Upper lobe of left lung (tissue), 6 donors: ENCODE data around the gene RAB37. TPM values are rescaled to one million over a fixed set of nuclear protein-coding genes. Genes with fewer than 3 reads are reported as not detected.

ENCODE experiments used
- ATAC-seq, 2 donors: fragments of 200-7000 bp; cut with Tn5 transposase; one replicate each; pipeline ENCODE4 v1.9.1; 2022; ENCODE audit warnings: mild to moderate bottlenecking in 2 of 2, moderate library complexity in 2 of 2; ENCODE audit not compliant: low FRiP score in 2 of 2
- DNase-seq, 2 donors: peaks; one replicate each; pipeline ENCODE4 v3.0.0-alpha.2; 2019 to 2020
- H3K27ac ChIP-seq, 4 donors: fragments of 200-600 bp; sonication (generic); one replicate each; pipeline ENCODE4 v1.5.1; 2016 to 2019
- H3K27me3 ChIP-seq, 4 donors: fragments of 200-600 bp; sonication (generic); one replicate each; pipeline ENCODE4 v1.5.1; 2017 to 2019
- H3K36me3 ChIP-seq, 4 donors: fragments of 200-600 bp; sonication (generic); one replicate each; pipeline ENCODE4 v1.5.1; 2016 to 2019
- H3K4me1 ChIP-seq, 4 donors: fragments of 200-600 bp; sonication (generic); one replicate each; pipeline ENCODE4 v1.5.1; 2018 to 2019
- H3K4me3 ChIP-seq, 4 donors: fragments of 200-600 bp; sonication (generic); one replicate each; pipeline ENCODE4 v1.5.1; 2017 to 2019; ENCODE audit warnings: mild to moderate bottlenecking in 2 of 4, moderate library complexity in 1 of 4
- H3K9me3 ChIP-seq, 4 donors: fragments of 200-600 bp; sonication (generic); one replicate each; pipeline ENCODE4 v1.5.1; 2018 to 2019
- CTCF ChIP-seq, 6 experiments: fragments of 450-650 bp in 4 of 6; fragments of 200-600 bp in 2 of 6; sonication (generic) in 2 of 6; IDR thresholded peaks; one replicate each; pipeline ENCODE4 v1.5.1; 2016 to 2019; ENCODE audit warnings: antibody characterized with exemption in 6 of 6
- EP300 ChIP-seq, 4 donors: sonication (generic); formaldehyde crosslinking; IDR thresholded peaks; one replicate each; pipeline ENCODE4 v1.5.1; 2017; ENCODE audit warnings: antibody characterized with exemption in 4 of 4, control low read depth in 2 of 4
- POLR2A ChIP-seq, 4 donors: fragments of 450-650 bp; IDR thresholded peaks; one replicate each; pipeline ENCODE4 v1.5.1; 2016 to 2017; ENCODE audit warnings: antibody characterized with exemption in 4 of 4, mild to moderate bottlenecking in 2 of 4
- POLR2AphosphoS5 ChIP-seq, 2 donors: sonication (generic); formaldehyde crosslinking; IDR thresholded peaks; one replicate each; pipeline ENCODE4 v1.5.1; 2017; ENCODE audit warnings: antibody characterized with exemption in 2 of 2
- WGBS, 2 donors: methylation state at CpG; one replicate each; pipeline ENCODE4 v1.1.5; 2017 to 2018; 5-methylcytosine and 5-hydroxymethylcytosine counted together
- total RNA-seq, 6 donors: library from RNA; depleted of rRNA in 4 of 6; stranded (reverse); fragments of >200 nt in 4 of 6; gene quantifications; one replicate each; pipeline versions ENCODE4 v1.1.0 to v1.2.1, GENCODE V29; 2016 to 2021
- donor health status: DM: no; HTN: no; CAD: no; lungs with moderate emphysema.
- donor health status: DM: no; HTN: yes; CAD: no; lungs with severe emphysema.

Gene RAB37
- total RNA-seq, 6 donors from 2014 or later, result 1.1 to 7.1 (median 3.7) TPM

- Histone ChIP-seq H3K27ac (no peak overlapping the region), H3K9me3 (no peaks in the 10 kb centered on the region), H3K4me3 (no peak overlapping the region), H3K4me1 (peaks cover 0 to 19% (median 0%) of the 10 kb centered on the region in 4 donors), H3K27me3 (no peaks in the 10 kb centered on the region), H3K36me3 (no peaks in the 10 kb centered on the region)
- no peak for TF ChIP-seq EP300 (IDR thresholded peaks at IDR 0.05)
- no peak for TF ChIP-seq POLR2A (IDR thresholded peaks at IDR 0.05)
- no peak for TF ChIP-seq CTCF (IDR thresholded peaks at IDR 0.05)
- no peak for TF ChIP-seq POLR2AphosphoS5 (IDR thresholded peaks at IDR 0.05)
- 58 to 67% methylated on average over 2 of the region's 2 CpGs for WGBS, 2 donors
- no peak for DNase-seq
- no peak for ATAC-seq
Measured at GRCh38 chr17:74703311-74703710, 33.7 kb upstream of the RAB37 start.

DNA sequence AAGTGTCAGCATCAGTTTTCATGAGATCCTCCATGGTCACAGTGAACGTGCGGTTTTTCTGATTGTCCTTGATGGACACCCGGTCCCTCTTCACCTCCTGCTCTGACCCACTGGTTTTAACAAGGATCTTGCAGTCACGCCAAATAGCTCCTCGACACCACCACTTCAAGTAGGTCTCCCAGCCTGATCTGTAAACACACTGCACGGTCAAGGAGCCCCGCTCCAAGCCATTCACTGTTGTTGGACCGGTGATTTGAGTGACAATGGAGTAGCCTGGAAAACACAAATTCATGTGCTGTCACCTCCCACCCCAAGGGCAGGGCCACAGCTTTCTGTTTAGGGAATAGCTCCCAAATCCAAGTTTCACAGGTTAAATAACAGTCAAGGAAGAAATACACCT lies 32.5 kb upstream of the RAB37 start:
- ATAC-seq (peak in 1 of 2 donors; percentile 76), DNase-seq (peak in 1 of 2 donors; percentile 74)
- 58 to 67% methylated on average over 8 of the region's 8 CpGs for WGBS, 2 donors
- no peaks in the 10 kb centered on the region for H3K27me3 ChIP-seq
- no peaks in the 10 kb centered on the region for H3K9me3 ChIP-seq
- H3K27ac ChIP-seq, result no peak overlapping the region
- TF ChIP-seq POLR2AphosphoS5 (IDR thresholded peaks at IDR 0.05), result no peak
- no peak for TF ChIP-seq CTCF (IDR thresholded peaks at IDR 0.05)
- no peak for TF ChIP-seq POLR2A (IDR thresholded peaks at IDR 0.05)
- TF ChIP-seq EP300 (IDR thresholded peaks at IDR 0.05), result no peak
- H3K4me1 ChIP-seq, result peaks cover 0 to 19% (median 0%) of the 10 kb centered on the region in 4 donors
- H3K36me3 ChIP-seq, result no peaks in the 10 kb centered on the region
- no peak overlapping the region for H3K4me3 ChIP-seq

- TF ChIP-seq CTCF (IDR thresholded peaks at IDR 0.05), result no peak
- no peak for TF ChIP-seq EP300 (IDR thresholded peaks at IDR 0.05)
- TF ChIP-seq POLR2A (IDR thresholded peaks at IDR 0.05), result no peak
- no peak for TF ChIP-seq POLR2AphosphoS5 (IDR thresholded peaks at IDR 0.05)
- H3K36me3 ChIP-seq, result no peaks in the 10 kb centered on the region
- no peaks in the 10 kb centered on the region for H3K9me3 ChIP-seq
- H3K4me1 ChIP-seq, result peaks cover 0 to 28% (median 0%) of the 10 kb centered on the region in 4 donors
- 54 to 61% methylated on average over 12 of the region's 12 CpGs for WGBS, 2 donors
- DNase-seq, result no peak
- H3K27ac ChIP-seq, result no peak overlapping the region
- no peak for ATAC-seq
- H3K4me3 ChIP-seq, result peak overlapping the region in 3 of 4 donors; percentile 4 to 47 (median 10)
- H3K27me3 ChIP-seq, result no peaks in the 10 kb centered on the region
Measured at GRCh38 chr17:74711058-74711824, 25.8 kb upstream of the RAB37 start.

GRCh38 chr17:74712301-74712700 lies 24.8 kb upstream of the RAB37 start:
- Histone ChIP-seq H3K4me1 (peaks cover 0 to 28% (median 0%) of the 10 kb centered on the region in 4 donors), H3K27ac (peak overlapping the region; percentile 53 to 77 (median 64)), H3K36me3 (no peaks in the 10 kb centered on the region), H3K9me3 (no peaks in the 10 kb centered on the region), H3K27me3 (no peaks in the 10 kb centered on the region), H3K4me3 (peak overlapping the region in 3 of 4 donors; percentile 26 to 47 (median 33))
- ATAC-seq (peak in 1 of 2 donors; percentile 37), DNase-seq (no peak)
- TF ChIP-seq POLR2AphosphoS5 (IDR thresholded peaks at IDR 0.05), result no peak
- no peak for TF ChIP-seq POLR2A (IDR thresholded peaks at IDR 0.05)
- no peak for TF ChIP-seq EP300 (IDR thresholded peaks at IDR 0.05)
- no peak for TF ChIP-seq CTCF (IDR thresholded peaks at IDR 0.05)
- 49 to 50% methylated on average over 6 to 7 of the region's 7 CpGs for WGBS, 2 donors
